H1 (cell line): ENCODE results near the gene GSG1L2. TPM values are rescaled to one million over a fixed set of nuclear protein-coding genes. Genes with fewer than 3 reads are reported as not detected.

Experiments used
- ASH2L ChIP-seq: fragments of 200-600, 300-600 bp; sonication (generic); IDR thresholded peaks from one replicate; pipeline ENCODE4 v1.7.1; 2017; ENCODE audit warnings: low read length
- SP1 ChIP-seq: IDR thresholded peaks from 2 replicates; pipeline ENCODE4 v1.6.1; 2011; ENCODE audit warnings: low read depth, low read length
- TEAD4 ChIP-seq: IDR thresholded peaks from 2 replicates; pipeline ENCODE4 v1.6.1; 2012; ENCODE audit warnings: low read depth, low read length, inconsistent platforms, mixed read lengths
- polyA plus RNA-seq, 7 experiments: library from polyadenylated mRNA; depleted of rRNA in 3 of 7; stranded (reverse) in 5 of 7; unstranded in 2 of 7; fragments of >200 nt in 5 of 7; fragments of 200-250 nt in 2 of 7; gene quantifications; 1 replicate in 5 of 7; 2 replicates in 1 of 7; 4 replicates in 1 of 7; pipeline versions ENCODE4 v1.2.1 to v1.2.3, GENCODE V29; 2011 to 2013; ENCODE audit warnings: missing spikeins in 2 of 7, mixed read lengths in 2 of 7
- total RNA-seq: library from RNA; stranded (reverse); fragmentation: NEBNext Ultra II Directional; extraction: Animal tissue kit (Norgen Biotek cat#: 25700); gene quantifications from 2 replicates; pipeline ENCODE4 v1.2.1, GENCODE V29; 2021
- TF ChIP-seq, protein P1 (sequence below): fragments of 300-600 bp; sonication (generic); IDR thresholded peaks from 2 replicates; pipeline ENCODE4 v1.7.1; 2012; ENCODE audit warnings: low read length, moderate library complexity, mild to moderate bottlenecking, inconsistent platforms; ENCODE audit not compliant: insufficient replicate concordance

The GSG1L2 gene
- total and polyA plus RNA-seq, 2 of the 8 experiments (the other 6 are each of a cell fraction or from before 2014, with no cell fraction given) = not detected

GRCh38 chr17:9830711-9831110 is 8.8 kb upstream of the GSG1L2 start (continued):
- TF ChIP-seq TEAD4 (no peak), ASH2L (no peak), SP1 (no peak)
- TF ChIP-seq, protein P1, sequence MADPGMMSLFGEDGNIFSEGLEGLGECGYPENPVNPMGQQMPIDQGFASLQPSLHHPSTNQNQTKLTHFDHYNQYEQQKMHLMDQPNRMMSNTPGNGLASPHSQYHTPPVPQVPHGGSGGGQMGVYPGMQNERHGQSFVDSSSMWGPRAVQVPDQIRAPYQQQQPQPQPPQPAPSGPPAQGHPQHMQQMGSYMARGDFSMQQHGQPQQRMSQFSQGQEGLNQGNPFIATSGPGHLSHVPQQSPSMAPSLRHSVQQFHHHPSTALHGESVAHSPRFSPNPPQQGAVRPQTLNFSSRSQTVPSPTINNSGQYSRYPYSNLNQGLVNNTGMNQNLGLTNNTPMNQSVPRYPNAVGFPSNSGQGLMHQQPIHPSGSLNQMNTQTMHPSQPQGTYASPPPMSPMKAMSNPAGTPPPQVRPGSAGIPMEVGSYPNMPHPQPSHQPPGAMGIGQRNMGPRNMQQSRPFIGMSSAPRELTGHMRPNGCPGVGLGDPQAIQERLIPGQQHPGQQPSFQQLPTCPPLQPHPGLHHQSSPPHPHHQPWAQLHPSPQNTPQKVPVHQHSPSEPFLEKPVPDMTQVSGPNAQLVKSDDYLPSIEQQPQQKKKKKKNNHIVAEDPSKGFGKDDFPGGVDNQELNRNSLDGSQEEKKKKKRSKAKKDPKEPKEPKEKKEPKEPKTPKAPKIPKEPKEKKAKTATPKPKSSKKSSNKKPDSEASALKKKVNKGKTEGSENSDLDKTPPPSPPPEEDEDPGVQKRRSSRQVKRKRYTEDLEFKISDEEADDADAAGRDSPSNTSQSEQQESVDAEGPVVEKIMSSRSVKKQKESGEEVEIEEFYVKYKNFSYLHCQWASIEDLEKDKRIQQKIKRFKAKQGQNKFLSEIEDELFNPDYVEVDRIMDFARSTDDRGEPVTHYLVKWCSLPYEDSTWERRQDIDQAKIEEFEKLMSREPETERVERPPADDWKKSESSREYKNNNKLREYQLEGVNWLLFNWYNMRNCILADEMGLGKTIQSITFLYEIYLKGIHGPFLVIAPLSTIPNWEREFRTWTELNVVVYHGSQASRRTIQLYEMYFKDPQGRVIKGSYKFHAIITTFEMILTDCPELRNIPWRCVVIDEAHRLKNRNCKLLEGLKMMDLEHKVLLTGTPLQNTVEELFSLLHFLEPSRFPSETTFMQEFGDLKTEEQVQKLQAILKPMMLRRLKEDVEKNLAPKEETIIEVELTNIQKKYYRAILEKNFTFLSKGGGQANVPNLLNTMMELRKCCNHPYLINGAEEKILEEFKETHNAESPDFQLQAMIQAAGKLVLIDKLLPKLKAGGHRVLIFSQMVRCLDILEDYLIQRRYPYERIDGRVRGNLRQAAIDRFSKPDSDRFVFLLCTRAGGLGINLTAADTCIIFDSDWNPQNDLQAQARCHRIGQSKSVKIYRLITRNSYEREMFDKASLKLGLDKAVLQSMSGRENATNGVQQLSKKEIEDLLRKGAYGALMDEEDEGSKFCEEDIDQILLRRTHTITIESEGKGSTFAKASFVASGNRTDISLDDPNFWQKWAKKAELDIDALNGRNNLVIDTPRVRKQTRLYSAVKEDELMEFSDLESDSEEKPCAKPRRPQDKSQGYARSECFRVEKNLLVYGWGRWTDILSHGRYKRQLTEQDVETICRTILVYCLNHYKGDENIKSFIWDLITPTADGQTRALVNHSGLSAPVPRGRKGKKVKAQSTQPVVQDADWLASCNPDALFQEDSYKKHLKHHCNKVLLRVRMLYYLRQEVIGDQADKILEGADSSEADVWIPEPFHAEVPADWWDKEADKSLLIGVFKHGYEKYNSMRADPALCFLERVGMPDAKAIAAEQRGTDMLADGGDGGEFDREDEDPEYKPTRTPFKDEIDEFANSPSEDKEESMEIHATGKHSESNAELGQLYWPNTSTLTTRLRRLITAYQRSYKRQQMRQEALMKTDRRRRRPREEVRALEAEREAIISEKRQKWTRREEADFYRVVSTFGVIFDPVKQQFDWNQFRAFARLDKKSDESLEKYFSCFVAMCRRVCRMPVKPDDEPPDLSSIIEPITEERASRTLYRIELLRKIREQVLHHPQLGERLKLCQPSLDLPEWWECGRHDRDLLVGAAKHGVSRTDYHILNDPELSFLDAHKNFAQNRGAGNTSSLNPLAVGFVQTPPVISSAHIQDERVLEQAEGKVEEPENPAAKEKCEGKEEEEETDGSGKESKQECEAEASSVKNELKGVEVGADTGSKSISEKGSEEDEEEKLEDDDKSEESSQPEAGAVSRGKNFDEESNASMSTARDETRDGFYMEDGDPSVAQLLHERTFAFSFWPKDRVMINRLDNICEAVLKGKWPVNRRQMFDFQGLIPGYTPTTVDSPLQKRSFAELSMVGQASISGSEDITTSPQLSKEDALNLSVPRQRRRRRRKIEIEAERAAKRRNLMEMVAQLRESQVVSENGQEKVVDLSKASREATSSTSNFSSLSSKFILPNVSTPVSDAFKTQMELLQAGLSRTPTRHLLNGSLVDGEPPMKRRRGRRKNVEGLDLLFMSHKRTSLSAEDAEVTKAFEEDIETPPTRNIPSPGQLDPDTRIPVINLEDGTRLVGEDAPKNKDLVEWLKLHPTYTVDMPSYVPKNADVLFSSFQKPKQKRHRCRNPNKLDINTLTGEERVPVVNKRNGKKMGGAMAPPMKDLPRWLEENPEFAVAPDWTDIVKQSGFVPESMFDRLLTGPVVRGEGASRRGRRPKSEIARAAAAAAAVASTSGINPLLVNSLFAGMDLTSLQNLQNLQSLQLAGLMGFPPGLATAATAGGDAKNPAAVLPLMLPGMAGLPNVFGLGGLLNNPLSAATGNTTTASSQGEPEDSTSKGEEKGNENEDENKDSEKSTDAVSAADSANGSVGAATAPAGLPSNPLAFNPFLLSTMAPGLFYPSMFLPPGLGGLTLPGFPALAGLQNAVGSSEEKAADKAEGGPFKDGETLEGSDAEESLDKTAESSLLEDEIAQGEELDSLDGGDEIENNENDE = no peak
